ENCODE measurements around the gene PTBP1.

DNA sequence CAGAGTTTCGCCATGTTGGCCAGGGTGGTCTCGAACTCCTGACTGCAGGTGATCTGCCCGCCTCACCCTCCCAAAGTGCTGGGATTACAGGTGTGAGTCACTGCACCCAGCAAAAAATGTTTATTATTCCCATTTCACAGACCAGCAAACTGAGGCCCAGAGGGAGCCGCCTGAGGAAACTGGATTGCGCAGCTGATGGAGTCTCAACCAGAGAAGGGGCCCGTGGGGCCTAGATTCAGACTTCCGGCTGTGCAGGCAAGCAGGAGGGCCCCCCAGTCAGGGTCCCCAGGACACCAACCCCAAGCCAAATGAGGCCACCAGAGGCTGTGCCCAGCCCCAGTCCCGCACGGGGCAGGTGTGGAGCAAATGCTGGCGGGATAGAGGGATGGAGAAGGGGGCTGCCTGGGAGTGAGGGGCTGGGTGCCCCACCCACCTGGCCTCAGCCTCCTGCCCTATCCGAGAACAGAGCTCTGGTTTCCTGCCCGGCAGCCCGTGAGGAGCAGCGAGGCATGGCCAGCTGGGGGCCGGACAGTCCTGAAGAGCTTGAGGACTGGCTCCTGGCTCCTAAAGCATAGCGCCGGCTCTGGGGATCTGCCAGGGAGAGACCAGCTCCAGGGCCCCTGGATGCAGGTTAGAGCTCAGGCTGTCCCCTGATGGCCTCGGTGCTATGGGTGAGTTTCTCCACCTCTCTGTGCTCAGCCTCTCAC lies 24.4 kb upstream of the PTBP1 start:
- no peak for TF ChIP-seq CTCF (IDR thresholded peaks at IDR 0.05)
- no peak for TF ChIP-seq POLR2A (IDR thresholded peaks at IDR 0.05)

All from testis (tissue), 2 donors.